Liver (tissue), 9 donors: Measurements from ENCODE around the gene RBSN. TPM values are rescaled to one million over a fixed set of nuclear protein-coding genes. Genes with fewer than 3 reads are reported as not detected.

Experiments used
- DNase-seq: peaks from one replicate; pipeline ENCODE4 v3.0.0-alpha.2; 2017; ENCODE audit warnings: low spot score
- H3K27ac ChIP-seq, 2 donors: one replicate each; pipeline ENCODE4 v1.7.0; 2013; ENCODE audit warnings: inconsistent platforms in 2 of 2, low read length in 2 of 2, control low read depth in 1 of 2, low read depth in 1 of 2, mild to moderate bottlenecking in 1 of 2
- H3K27me3 ChIP-seq, 4 donors: one replicate each; pipeline versions ENCODE4 v1.6.1 to v1.7.0; 2013; ENCODE audit warnings: low read length in 3 of 4, inconsistent platforms in 1 of 4, mild to moderate bottlenecking in 1 of 4, moderate library complexity in 1 of 4; ENCODE audit not compliant: control insufficient read depth in 4 of 4, insufficient read depth in 4 of 4
- H3K36me3 ChIP-seq, 4 donors: one replicate each; pipeline versions ENCODE4 v1.6.1 to v1.7.0; 2013; ENCODE audit warnings: low read length in 3 of 4, mild to moderate bottlenecking in 3 of 4, low read depth in 1 of 4, moderate library complexity in 1 of 4; ENCODE audit not compliant: control insufficient read depth in 4 of 4, insufficient read depth in 3 of 4
- H3K4me1 ChIP-seq, 4 donors: one replicate each; pipeline versions ENCODE4 v1.6.1 to v1.7.0; 2013; ENCODE audit warnings: low read length in 3 of 4, mild to moderate bottlenecking in 3 of 4, moderate library complexity in 1 of 4; ENCODE audit not compliant: control insufficient read depth in 4 of 4, insufficient read depth in 4 of 4
- H3K4me3 ChIP-seq, 3 donors: one replicate each; pipeline versions ENCODE4 v1.6.1 to v1.7.0; 2013; ENCODE audit warnings: low read length in 3 of 3, control low read depth in 1 of 3, low read depth in 1 of 3, mild to moderate bottlenecking in 1 of 3
- H3K9ac ChIP-seq, 2 donors: one replicate each; pipeline ENCODE4 v1.7.0; 2013; ENCODE audit warnings: low read length in 2 of 2, mild to moderate bottlenecking in 2 of 2, moderate library complexity in 2 of 2, control low read depth in 1 of 2, low read depth in 1 of 2
- H3K9me3 ChIP-seq, 4 donors: one replicate each; pipeline versions ENCODE4 v1.6.1 to v1.7.0; 2013; ENCODE audit warnings: low read length in 3 of 4; ENCODE audit not compliant: control insufficient read depth in 4 of 4
- CTCF ChIP-seq: fragments of 150-350 bp; IDR thresholded peaks from 2 replicates; pipeline ENCODE4 v1.5.1; 2017; ENCODE audit warnings: improper control_type of control experiment, low read depth, low read length; ENCODE audit not compliant: missing input control
- FOXA1 ChIP-seq: IDR thresholded peaks from 2 replicates; pipeline ENCODE4 v1.6.1; 2016; ENCODE audit warnings: antibody characterized with exemption
- FOXA2 ChIP-seq: IDR thresholded peaks from 2 replicates; pipeline ENCODE4 v1.6.1; 2016; ENCODE audit warnings: antibody characterized with exemption
- GABPA ChIP-seq, 2 donors: IDR thresholded peaks in 1 of 2; conservative IDR thresholded peaks in 1 of 2; 2 replicates each; pipeline ENCODE4 v1.6.1; 2016; ENCODE audit warnings: antibody characterized with exemption in 2 of 2, mild to moderate bottlenecking in 1 of 2, moderate library complexity in 1 of 2
- HNF4A ChIP-seq, 2 donors: conservative IDR thresholded peaks; 2 replicates each; pipeline ENCODE4 v1.6.1; 2016; ENCODE audit warnings: antibody characterized with exemption in 2 of 2, mild to moderate bottlenecking in 2 of 2
- HNF4G ChIP-seq: IDR thresholded peaks from 2 replicates; pipeline ENCODE4 v1.6.1; 2016; ENCODE audit warnings: antibody characterized with exemption
- JUND ChIP-seq, 2 donors: IDR thresholded peaks; 2 replicates each; pipeline ENCODE4 v1.6.1; 2016; ENCODE audit warnings: antibody characterized with exemption in 2 of 2
- NR2F2 ChIP-seq: IDR thresholded peaks from 2 replicates; pipeline ENCODE4 v1.6.1; 2016; ENCODE audit warnings: antibody characterized with exemption
- RAD21 ChIP-seq, 2 donors: IDR thresholded peaks; 2 replicates each; pipeline ENCODE4 v1.6.1; 2016; ENCODE audit warnings: antibody characterized with exemption in 2 of 2, mild to moderate bottlenecking in 2 of 2
- REST ChIP-seq: IDR thresholded peaks from 2 replicates; pipeline ENCODE4 v1.6.1; 2016; ENCODE audit warnings: antibody characterized with exemption, mild to moderate bottlenecking
- RXRA ChIP-seq, 2 donors: IDR thresholded peaks; 2 replicates each; pipeline ENCODE4 v1.6.1; 2017 to 2018; ENCODE audit warnings: antibody characterized with exemption in 2 of 2, mild to moderate bottlenecking in 1 of 2
- TAF1 ChIP-seq: conservative IDR thresholded peaks from 2 replicates; pipeline ENCODE4 v1.6.1; 2016; ENCODE audit warnings: antibody characterized with exemption, mild to moderate bottlenecking
- YY1 ChIP-seq: IDR thresholded peaks from 2 replicates; pipeline ENCODE4 v1.6.1; 2016; ENCODE audit warnings: antibody characterized with exemption, mild to moderate bottlenecking
- ZBTB33 ChIP-seq: IDR thresholded peaks from 2 replicates; pipeline ENCODE4 v1.6.1; 2016; ENCODE audit warnings: antibody characterized with exemption
- WGBS: extraction: QIAGEN DNeasy Blood & Tissue Kit; methylation state at CpG from one replicate; pipeline ENCODE4 v1.1.7; 2013; 5-methylcytosine and 5-hydroxymethylcytosine counted together
- polyA plus RNA-seq, 2 donors: library from polyadenylated mRNA; stranded (reverse) in 1 of 2; unstranded in 1 of 2; fragments of 200-250 nt in 1 of 2; fragments of >200 nt in 1 of 2; fragmentation: Nextera tagmentation in 1 of 2; extraction: Ambion mirVana in 1 of 2; gene quantifications; one replicate each; pipeline versions ENCODE4 v1.2.1 to v1.2.3, GENCODE V29; 2013 to 2015
- total RNA-seq, 2 donors: library from RNA; depleted of rRNA; stranded (reverse); fragments of >200 nt; gene quantifications; one replicate each; pipeline ENCODE4 v1.2.3, GENCODE V29; 2014
- TF ChIP-seq, protein P1 (sequence below): IDR thresholded peaks from 2 replicates; pipeline ENCODE4 v1.6.1; 2016; ENCODE audit warnings: antibody characterized with exemption
- TF ChIP-seq, protein P2 (sequence below): IDR thresholded peaks from 2 replicates; pipeline ENCODE4 v1.6.1; 2016; ENCODE audit warnings: antibody characterized with exemption
- donor health status: healthy.
- donor health status: healthy.
- donor health status: healthy.
- donor health status: healthy.
- donor health status: healthy.

Gene RBSN
- total and polyA plus RNA-seq, 4 donors: 5.6 to 18.3 (median 11.9) TPM

DNA sequence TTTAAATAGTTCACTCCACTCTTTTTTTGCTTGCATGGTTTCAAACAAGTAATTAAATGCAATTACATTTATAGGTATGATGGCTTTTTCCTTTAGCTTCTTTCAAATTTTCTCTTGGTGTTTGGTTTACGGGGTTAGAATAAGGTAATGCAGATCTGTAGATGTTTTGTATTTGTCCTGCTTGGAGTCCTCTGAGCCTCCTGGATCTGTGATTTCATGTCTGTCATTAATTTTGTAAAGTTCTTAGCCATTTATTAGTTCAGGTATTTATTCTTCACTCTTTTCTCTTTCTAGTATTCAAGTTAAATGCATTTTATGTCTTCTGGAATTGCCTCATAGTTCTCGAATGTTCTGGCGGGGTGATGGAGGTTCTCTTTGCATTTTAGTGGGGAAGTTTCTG, 32.5 kb downstream of the RBSN start (continued):
- TF ChIP-seq, protein P1, sequence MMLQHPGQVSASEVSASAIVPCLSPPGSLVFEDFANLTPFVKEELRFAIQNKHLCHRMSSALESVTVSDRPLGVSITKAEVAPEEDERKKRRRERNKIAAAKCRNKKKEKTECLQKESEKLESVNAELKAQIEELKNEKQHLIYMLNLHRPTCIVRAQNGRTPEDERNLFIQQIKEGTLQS: no peak
- TF ChIP-seq HNF4G: no peak
- TF ChIP-seq YY1: no peak

DNA sequence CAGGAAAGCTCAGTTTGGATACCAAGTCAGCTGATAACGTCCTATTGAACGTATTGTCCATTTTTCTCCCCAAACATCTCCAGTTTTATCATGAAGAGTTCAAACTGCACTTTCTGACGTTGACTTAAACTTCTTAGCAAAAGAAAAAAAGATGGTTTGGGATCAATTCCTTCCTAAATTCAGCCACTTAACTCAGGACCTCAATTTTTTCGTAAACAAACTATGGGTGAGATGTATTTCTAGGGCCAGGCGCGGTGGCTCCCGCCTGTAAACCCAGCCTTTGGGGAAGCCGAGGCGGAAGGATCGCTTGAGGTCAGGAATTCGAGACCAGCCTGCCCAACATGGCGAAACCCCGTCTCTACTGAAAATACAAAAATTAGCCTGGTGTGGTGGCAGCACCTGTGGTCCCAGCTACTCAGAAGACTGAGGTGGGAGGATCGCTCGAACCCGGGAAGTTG, 33.4 kb downstream of the RBSN start:
- TF ChIP-seq RAD21 (IDR thresholded peaks at IDR 0.05) (no peak), HNF4G (no peak), NR2F2 (no peak), REST (no peak), GABPA (IDR thresholded peaks at IDR 0.05 in 1 of 2, conservative IDR thresholded peaks at IDR 0.05 in 1 of 2) (no peak), ZBTB33 (no peak), TAF1 (no peak)
- TF ChIP-seq, protein P2, sequence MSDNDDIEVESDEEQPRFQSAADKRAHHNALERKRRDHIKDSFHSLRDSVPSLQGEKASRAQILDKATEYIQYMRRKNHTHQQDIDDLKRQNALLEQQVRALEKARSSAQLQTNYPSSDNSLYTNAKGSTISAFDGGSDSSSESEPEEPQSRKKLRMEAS: no peak
- Histone ChIP-seq H3K4me1 (peaks cover 3 to 16% (median 15%) of the 10 kb centered on the region in 4 donors), H3K36me3 (peaks cover 0 to 6% (median 0%) of the 10 kb centered on the region in 4 donors), H3K27me3 (no peaks in the 10 kb centered on the region), H3K9me3 (no peaks in the 10 kb centered on the region), H3K9ac (peak overlapping the region in 1 of 2 donors; percentile 58), H3K4me3 (peak overlapping the region in 2 of 3 donors; percentile 92 to 98), H3K27ac (peak overlapping the region; percentile 92 to 98)
- no peak for DNase-seq
- WGBS: 49% methylated on average over 16 of the region's 16 CpGs

- peak within 1 kb of the TSS; percentile 92 to 98 for H3K27ac ChIP-seq
- H3K9me3 ChIP-seq: no peaks in the 10 kb centered on the region
- WGBS: under 1% methylated on average over 69 of the region's 69 CpGs
- peak within 1 kb of the TSS; percentile 74 to 98 (median 92) for H3K4me3 ChIP-seq
- DNase-seq: peak; percentile 87
- peaks cover 0 to 3% (median 0%) of the 10 kb centered on the region in 4 donors for H3K36me3 ChIP-seq
- H3K27me3 ChIP-seq: no peaks in the 10 kb centered on the region
- peak within 1 kb of the TSS; percentile 82 to 93 for H3K9ac ChIP-seq
- peaks cover 3 to 16% (median 15%) of the 10 kb centered on the region in 4 donors for H3K4me1 ChIP-seq
- no peak for TF ChIP-seq JUND (IDR thresholded peaks at IDR 0.05)
- TF ChIP-seq CTCF: no peak
- peak; percentile 31 for TF ChIP-seq TAF1
- TF ChIP-seq, protein P2: peak; percentile 53
- TF ChIP-seq YY1: peak; percentile 85
- TF ChIP-seq RAD21 (IDR thresholded peaks at IDR 0.05): peak in 1 of 2 donors; percentile 9
- peak; percentile 24 to 33 for TF ChIP-seq RXRA (IDR thresholded peaks at IDR 0.05)
- TF ChIP-seq, protein P1: no peak
- TF ChIP-seq FOXA2: no peak
- TF ChIP-seq HNF4A (conservative IDR thresholded peaks at IDR 0.05): peak in 1 of 2 donors; percentile 58
- TF ChIP-seq FOXA1: no peak
- peak; percentile 97 for TF ChIP-seq ZBTB33
- TF ChIP-seq NR2F2: no peak
- TF ChIP-seq HNF4G: no peak
These were observed 34.0 kb downstream of the RBSN start, which contains the start of gene MRPS25 for GRCh38 chr3:15064835-15065549. MRPS25 (minus strand) TSS chr3:15065315; CDS start chr3:15065194, 121 bp downstream.
